ENCODE measurements around the gene DAB2IP. TPM values are rescaled to one million over a fixed set of nuclear protein-coding genes. Genes with fewer than 3 reads are reported as not detected.

The DAB2IP gene
- total and polyA plus RNA-seq, 4 donors: 2.3 to 13.1 (median 5.4) TPM

DNA sequence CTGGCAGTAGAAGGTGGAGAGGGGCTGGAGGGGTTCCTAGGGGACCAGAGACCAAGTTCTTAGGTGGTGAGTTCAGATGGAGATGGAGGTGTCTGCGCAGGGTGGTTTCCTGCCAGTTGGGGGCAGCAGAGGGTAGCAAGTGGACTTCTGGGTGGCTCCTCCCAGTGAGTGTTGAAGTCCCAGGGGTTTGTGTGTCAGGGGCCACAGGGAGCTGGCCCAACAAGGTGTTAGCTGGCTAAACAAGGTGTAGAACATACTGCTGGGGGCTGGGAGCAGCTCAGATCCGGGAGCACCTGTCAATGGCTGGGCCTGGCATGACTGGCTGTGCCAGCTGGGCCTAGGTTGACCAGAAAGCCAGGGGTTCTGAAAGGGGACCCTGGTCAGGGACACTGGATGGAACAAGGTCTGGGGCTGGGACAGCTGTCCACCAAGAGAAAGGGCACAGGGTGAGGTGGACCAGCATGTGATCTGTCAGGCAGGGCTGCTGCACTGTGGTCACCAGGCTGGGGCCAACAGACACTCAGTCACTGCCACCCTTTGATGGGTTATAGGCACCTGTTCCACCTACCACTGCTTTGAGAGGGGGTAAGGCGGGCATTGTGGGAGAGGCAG lies 35.6 kb downstream of the DAB2IP start:
- no peaks in the 10 kb centered on the region for H3K9me3 ChIP-seq (ENCODE audit: control insufficient read depth in 4 of 4, low read length in 3 of 4)
- peak; percentile 86 for DNase-seq (ENCODE audit: low spot score)
- WGBS: 61% methylated on average over 3 of the region's 3 CpGs
- no peak overlapping the region for H3K27ac ChIP-seq (ENCODE audit: low read depth in 1 of 2, low read length in 2 of 2)
- no peak overlapping the region for H3K9ac ChIP-seq (ENCODE audit: low read depth in 1 of 2, low read length in 2 of 2)
- no peaks in the 10 kb centered on the region for H3K27me3 ChIP-seq (ENCODE audit: control insufficient read depth in 4 of 4, insufficient read depth in 4 of 4, low read length in 3 of 4)
- H3K4me1 ChIP-seq (ENCODE audit: control insufficient read depth in 4 of 4, insufficient read depth in 4 of 4, low read length in 3 of 4): peaks cover 0 to 2% (median 0%) of the 10 kb centered on the region in 4 donors
- TF ChIP-seq ZBTB33 (IDR thresholded peaks at IDR 0.05): no peak
- TF ChIP-seq RAD21 (IDR thresholded peaks at IDR 0.05): peak; percentile 92
- no peak for TF ChIP-seq MAX (IDR thresholded peaks at IDR 0.05)
- no peak for TF ChIP-seq GABPA (IDR thresholded peaks at IDR 0.05 in 1 of 2, conservative IDR thresholded peaks at IDR 0.05 in 1 of 2)
- no peak for TF ChIP-seq SP1 (IDR thresholded peaks at IDR 0.05)
- no peak for TF ChIP-seq EGR1 (IDR thresholded peaks at IDR 0.05; ENCODE audit: low read depth in 2 of 2)
- no peak for TF ChIP-seq FOXA1 (IDR thresholded peaks at IDR 0.05)
- TF ChIP-seq CTCF (IDR thresholded peaks at IDR 0.05; ENCODE audit: low read depth, low read length, missing input control): peak; percentile 78
- TF ChIP-seq HNF4G (IDR thresholded peaks at IDR 0.05): no peak
- no peak for TF ChIP-seq TAF1 (conservative IDR thresholded peaks at IDR 0.05)
- no peak overlapping the region for H3K4me3 ChIP-seq (ENCODE audit: low read depth in 1 of 3, low read length in 3 of 3)
- peaks cover 0 to under 1% (median 0%) of the 10 kb centered on the region in 4 donors for H3K36me3 ChIP-seq (ENCODE audit: control insufficient read depth in 4 of 4, insufficient read depth in 3 of 4, low read depth in 1 of 4, low read length in 3 of 4)

- WGBS: 92% methylated on average over 12 of the region's 12 CpGs
- Histone ChIP-seq H3K27ac (ENCODE audit: low read depth in 1 of 2, low read length in 2 of 2) (no peak overlapping the region), H3K36me3 (ENCODE audit: control insufficient read depth in 4 of 4, insufficient read depth in 3 of 4, low read depth in 1 of 4, low read length in 3 of 4) (no peaks in the 10 kb centered on the region), H3K4me1 (ENCODE audit: control insufficient read depth in 4 of 4, insufficient read depth in 4 of 4, low read length in 3 of 4) (peaks cover 0 to 2% (median 0%) of the 10 kb centered on the region in 4 donors), H3K27me3 (ENCODE audit: control insufficient read depth in 4 of 4, insufficient read depth in 4 of 4, low read length in 3 of 4) (no peaks in the 10 kb centered on the region), H3K9me3 (ENCODE audit: control insufficient read depth in 4 of 4, low read length in 3 of 4) (no peaks in the 10 kb centered on the region), H3K4me3 (ENCODE audit: low read depth in 1 of 3, low read length in 3 of 3) (no peak overlapping the region), H3K9ac (ENCODE audit: low read depth in 1 of 2, low read length in 2 of 2) (no peak overlapping the region)
- TF ChIP-seq FOXA2 (IDR thresholded peaks at IDR 0.05): no peak
- TF ChIP-seq CTCF (IDR thresholded peaks at IDR 0.05; ENCODE audit: low read depth, low read length, missing input control): no peak
- TF ChIP-seq, protein P1, sequence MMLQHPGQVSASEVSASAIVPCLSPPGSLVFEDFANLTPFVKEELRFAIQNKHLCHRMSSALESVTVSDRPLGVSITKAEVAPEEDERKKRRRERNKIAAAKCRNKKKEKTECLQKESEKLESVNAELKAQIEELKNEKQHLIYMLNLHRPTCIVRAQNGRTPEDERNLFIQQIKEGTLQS (IDR thresholded peaks at IDR 0.05): no peak
- no peak for TF ChIP-seq RAD21 (IDR thresholded peaks at IDR 0.05)
- no peak for TF ChIP-seq ZBTB33 (IDR thresholded peaks at IDR 0.05)
- DNase-seq (ENCODE audit: low spot score): no peak
Observed at GRCh38 chr9:121688146-121688680, 36.8 kb downstream of the DAB2IP start.

Measured in liver (tissue), 9 donors.